ENCODE data around the gene SIRPD.

Gene SIRPD

DNA sequence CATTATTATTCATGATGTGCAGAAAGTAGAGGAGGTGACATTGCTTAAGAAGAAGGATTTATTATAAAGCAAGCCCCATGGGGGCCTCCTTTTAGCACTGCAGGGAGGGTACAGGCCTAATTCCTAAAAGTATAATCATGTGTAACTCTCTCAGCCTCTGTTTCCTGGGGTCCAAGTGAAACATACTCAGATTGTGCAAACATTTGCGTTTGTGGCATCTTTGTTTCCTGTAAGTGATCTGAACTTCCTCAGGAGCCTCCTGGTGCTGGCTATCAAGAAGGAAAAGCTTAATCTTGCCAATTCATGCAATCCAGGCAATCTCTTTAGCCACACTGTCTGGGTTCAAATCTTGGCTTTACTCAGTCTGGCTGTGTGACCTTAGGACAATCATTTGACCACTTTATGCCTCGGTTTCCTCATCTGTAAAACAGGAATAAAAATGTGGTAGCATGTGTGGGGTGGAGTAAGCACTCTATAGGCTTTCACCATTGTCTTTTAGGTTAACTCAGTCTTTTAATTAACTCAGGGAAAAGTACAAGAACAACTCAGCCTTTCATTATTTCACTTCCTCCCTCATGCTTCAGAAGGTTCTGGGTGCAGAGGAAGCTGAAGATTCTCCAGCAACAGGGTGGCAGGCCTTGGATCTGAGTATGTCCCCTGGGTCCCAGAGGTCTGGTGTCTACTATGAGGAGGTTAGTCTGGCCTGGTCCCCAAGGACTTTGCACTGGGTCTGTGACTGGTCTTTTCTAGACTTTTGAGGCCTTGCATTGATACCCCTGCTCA lies 65.5 kb downstream of the SIRPD start:
- no peak for DNase-seq

DNA sequence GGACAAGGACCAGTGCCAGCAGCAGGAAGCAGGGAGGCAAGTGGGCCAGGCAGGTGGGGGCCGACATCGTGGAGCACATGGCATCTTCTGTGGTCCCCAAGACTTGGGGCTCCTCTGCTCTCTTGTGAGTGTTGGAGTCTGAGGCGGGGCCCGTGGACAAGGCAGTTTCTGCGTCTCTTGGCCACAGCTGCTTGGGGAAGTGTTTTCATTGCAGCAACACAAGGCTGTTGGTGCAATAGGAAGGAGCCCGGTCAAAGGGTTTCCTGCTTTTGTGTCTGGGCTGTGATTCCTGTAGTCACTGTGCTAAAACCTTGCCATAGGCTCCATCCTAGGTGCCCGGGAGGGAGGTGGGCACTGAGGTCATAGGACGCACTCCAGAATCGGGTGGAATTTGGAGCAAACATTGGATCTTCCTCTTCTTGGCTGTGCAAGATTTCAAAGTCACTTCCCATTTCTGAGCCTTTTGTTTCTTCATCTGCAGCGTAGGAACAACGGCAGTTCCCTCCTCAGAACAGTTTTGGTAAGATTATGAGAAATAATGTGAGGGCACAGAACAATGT lies 66.1 kb downstream of the SIRPD start, which contains the start of gene SIRPB2:
SIRPB2 (minus strand) TSS at position 140 of the 560 bp plus-strand sequence; CDS start at position 79, 61 bp downstream.
- DNase-seq, result no peak

DNA sequence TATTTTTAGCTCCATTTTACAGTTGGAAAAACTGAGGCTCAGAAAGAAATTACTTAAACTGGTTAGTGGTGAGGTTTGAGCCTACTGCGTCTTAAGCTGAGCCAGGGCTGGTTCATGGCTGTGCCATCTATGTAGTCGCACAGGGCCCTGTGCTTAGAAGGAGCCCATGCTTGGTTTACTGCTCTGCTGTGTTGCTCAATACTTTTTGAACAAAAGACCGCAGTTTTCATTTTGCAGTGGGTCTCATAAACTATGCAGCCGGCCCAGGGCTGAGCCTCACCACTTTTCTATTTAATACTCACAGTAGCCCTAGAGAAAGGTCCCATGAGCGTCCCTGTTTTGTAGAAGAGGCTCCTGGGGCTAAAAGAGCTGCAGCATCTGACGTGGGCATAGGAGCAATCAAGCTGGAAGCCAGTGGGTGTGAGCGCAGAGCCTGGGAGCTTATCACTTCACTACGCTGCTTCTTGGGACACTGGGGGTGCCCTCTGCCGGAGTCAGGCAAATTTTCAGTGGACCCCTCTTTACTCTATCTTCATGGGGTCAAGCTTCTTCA lies 66.8 kb downstream of the SIRPD start:
- no peak for DNase-seq

DNA sequence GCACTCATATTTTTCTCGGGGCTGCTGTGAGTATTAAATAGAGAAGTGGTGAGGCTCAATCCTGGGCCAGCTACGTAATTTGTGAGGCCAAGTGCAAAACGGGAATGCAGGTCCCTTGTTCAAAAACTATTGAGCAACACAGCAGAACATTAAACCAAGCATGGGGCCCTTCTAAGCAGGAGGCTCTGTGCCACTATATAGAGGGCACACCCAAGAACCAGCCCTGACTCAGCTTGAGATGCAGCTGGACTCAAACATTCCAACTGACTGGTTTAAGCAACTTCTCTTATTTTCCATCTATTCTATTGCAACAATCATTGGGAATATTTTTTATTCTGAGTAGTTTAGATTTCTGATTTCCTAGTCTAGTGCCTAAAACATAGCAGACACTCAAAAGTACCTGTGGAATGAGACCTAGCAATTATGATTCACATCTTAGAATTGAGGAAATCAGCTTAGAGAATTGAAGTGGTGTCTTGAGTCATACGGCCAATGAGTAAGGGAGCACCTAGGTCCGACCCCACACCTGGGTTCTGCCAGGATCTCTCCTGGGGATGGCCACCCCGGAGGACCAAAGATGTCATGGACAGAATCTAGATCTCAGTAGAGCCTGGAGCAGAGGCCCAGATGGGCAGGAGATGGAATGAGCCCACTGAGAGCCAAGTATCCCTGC lies 67.6 kb downstream of the SIRPD start:
- no peak for DNase-seq

DNA sequence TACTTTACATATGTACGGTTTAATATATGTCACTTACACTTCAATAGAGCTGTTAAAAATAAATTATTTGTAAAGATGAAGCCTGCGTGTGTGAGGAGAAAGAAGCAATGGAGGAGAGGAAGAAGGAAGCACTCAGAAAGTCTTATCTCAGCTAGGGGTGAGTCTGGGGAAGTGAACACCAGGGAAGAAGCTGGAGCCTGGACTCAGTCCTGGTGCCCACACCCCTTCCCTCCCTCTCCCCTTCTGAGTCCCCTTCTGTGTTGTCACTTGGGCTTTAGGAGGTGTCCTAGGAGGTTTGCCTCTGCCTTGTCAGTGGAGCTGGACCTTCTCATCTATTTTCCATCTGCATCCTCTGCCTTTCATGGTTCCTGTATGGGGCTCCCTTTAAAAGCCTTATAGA lies 68.2 kb downstream of the SIRPD start:
- DNase-seq, result no peak

DNA sequence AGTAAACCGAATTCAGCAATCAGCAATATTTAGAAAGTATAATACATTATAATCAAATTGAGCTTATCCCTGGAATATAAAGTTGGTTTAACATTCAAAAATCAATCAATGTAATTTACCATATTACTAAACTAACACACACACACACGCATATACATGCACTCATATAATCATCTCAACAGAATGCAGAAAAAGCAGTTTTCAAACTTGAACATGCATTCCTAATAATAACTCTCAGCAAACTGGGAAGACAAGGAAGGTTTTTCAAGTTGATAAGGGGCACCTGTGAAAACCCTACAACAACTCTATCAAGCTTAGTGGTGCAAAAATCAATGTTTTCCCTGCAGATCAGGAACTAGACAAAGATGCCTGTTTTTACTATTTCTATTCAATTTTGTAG lies 70.9 kb downstream of the SIRPD start:
- no peak for DNase-seq

DNA sequence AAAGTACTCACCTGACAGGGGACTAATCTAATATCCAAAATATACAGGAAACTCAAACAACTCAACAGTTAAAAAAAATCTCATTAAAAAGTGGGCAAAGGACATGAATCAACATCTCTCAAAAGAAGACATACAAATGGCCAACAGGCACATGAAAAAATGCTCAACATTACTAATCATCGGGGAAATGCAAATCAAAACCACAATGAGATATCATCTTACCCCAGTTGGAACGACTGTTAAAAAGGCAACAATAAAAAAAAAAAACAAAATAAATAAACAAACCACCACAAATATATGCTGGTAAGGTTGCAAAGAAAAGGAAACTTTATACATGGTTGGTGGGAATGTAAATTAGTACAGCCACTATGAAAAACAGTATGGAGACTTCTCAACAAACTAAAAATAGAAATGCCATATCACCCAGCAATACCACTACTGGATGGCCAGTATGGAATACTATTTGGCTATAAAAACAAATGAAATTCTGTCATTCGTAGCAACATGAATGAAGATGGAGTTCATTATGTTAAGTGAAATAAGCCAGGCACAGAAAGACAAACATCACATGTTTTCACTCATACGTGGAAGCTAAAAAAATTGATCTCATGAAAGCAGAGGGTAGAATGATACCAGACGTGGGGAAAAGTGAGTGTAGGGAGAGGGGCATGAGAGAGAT lies 72.9 kb downstream of the SIRPD start:
- DNase-seq, result no peak
